Panc1 (cell line): ENCODE data around the gene MLEC. TPM values are rescaled to one million over a fixed set of nuclear protein-coding genes. Genes with fewer than 3 reads are reported as not detected.
A peak's percentile ranks its signal among the peaks of the same experiment; 100 is the strongest.

Experiments
- ATAC-seq: fragments of 200-7000 bp; cut with Tn5 transposase; 2 replicates; pipeline ENCODE4 v1.9.1; 2020; ENCODE audit warnings: mild to moderate bottlenecking, moderate library complexity
- BruUV-seq: library from RNA; stranded (reverse); fragments of 400-500 nt; replicated peaks from 2 replicates; lab custom pipeline; 2021; lab: Mats Ljungman, UMichigan
- CTCF ChIA-PET: fragments of 300-600 bp; sonication (Branson Sonifier 250); formaldehyde crosslinking; loops from one replicate; lab custom pipeline; 2022; ENCODE audit warnings: antibody characterized with exemption; lab: Charles Lee
- POLR2A ChIA-PET: fragments of 300-600 bp; sonication (Branson Sonifier 250); formaldehyde crosslinking; loops from one replicate; lab custom pipeline; 2022; ENCODE audit warnings: antibody characterized with exemption; lab: Charles Lee
- DNase-seq: peaks from one replicate; pipeline ENCODE4 v3.0.0-alpha.2; 2010; ENCODE audit warnings: low read depth, low spot score
- H3K27ac ChIP-seq: 2 replicates; pipeline ENCODE4 v1.5.1; 2011; ENCODE audit warnings: mild to moderate bottlenecking, low read length, inconsistent platforms
- H3K27me3 ChIP-seq: fragments of 200-500 bp; sonication (Bioruptor generic); 2 replicates; pipeline ENCODE4 v1.6.0; 2014; ENCODE audit warnings: low read length, inconsistent platforms; ENCODE audit not compliant: control insufficient read depth, insufficient read depth
- H3K36me3 ChIP-seq: fragments of 200-500 bp; sonication (Bioruptor generic); 2 replicates; pipeline ENCODE4 v1.5.1; 2014; ENCODE audit warnings: inconsistent platforms, mild to moderate bottlenecking, low read length, moderate library complexity; ENCODE audit not compliant: control insufficient read depth, insufficient read depth
- H3K4me1 ChIP-seq: 2 replicates; pipeline ENCODE4 v1.5.1; 2011; ENCODE audit warnings: inconsistent platforms, mild to moderate bottlenecking, low read length, moderate library complexity; ENCODE audit not compliant: control insufficient read depth, insufficient read depth
- H3K4me3 ChIP-seq, 2 experiments: 2 replicates each; pipeline ENCODE4 v1.5.1; 2011 to 2012; ENCODE audit warnings: low read depth in 2 of 2, low read length in 2 of 2, mild to moderate bottlenecking in 2 of 2, inconsistent platforms in 1 of 2, moderate library complexity in 1 of 2
- H3K9me3 ChIP-seq: fragments of 200-500 bp; sonication (Bioruptor generic); 2 replicates; pipeline ENCODE4 v1.5.1; 2014; ENCODE audit warnings: low read depth, mild to moderate bottlenecking, inconsistent platforms, low read length, moderate library complexity; ENCODE audit not compliant: control insufficient read depth, insufficient read depth
- POLR2AphosphoS5 ChIP-seq: IDR thresholded peaks from 2 replicates; pipeline ENCODE4 v1.6.1; 2012; ENCODE audit warnings: mild to moderate bottlenecking, low read depth, low read length, moderate library complexity
- SIN3A ChIP-seq: IDR thresholded peaks from 2 replicates; pipeline ENCODE4 v1.6.1; 2012; ENCODE audit warnings: low read depth, mild to moderate bottlenecking, low read length, moderate library complexity, borderline replicate concordance; ENCODE audit not compliant: insufficient read depth
- TCF7L2 ChIP-seq: IDR thresholded peaks from 2 replicates; pipeline ENCODE4 v1.6.1; 2011; ENCODE audit warnings: mild to moderate bottlenecking, low read depth, low read length, inconsistent platforms
- in situ Hi-C: cut with HindIII; loops from 2 replicates; pipeline ENCODE4 v1.10.0; 2016; ENCODE audit warnings: low sequenced_read_pairs, low pct_unique_long_range_greater_than_20kb
- intact Hi-C: fragments of 100-400 bp; cut with micrococcal nuclease; formaldehyde crosslinking; loops from one replicate; pipeline ENCODE4 v1.10.0; 2022; ENCODE audit not compliant: unreplicated experiment
- total RNA-seq: library from RNA; stranded (reverse); gene quantifications from one replicate; pipeline ENCODE4 v1.2.1, GENCODE V29; 2021; ENCODE audit not compliant: unreplicated experiment
- TF ChIP-seq, protein P1 (sequence below), 2 experiments: IDR thresholded peaks; 2 replicates each; pipeline ENCODE4 v1.6.1; 2011 to 2012; ENCODE audit warnings: low read depth in 2 of 2, control low read depth in 1 of 2, low read length in 1 of 2, mild to moderate bottlenecking in 1 of 2, moderate library complexity in 1 of 2; ENCODE audit not compliant: insufficient read depth in 1 of 2
- TF ChIP-seq, protein P2 (sequence below): fragments of 450-650 bp; IDR thresholded peaks from 2 replicates; pipeline ENCODE4 v1.5.1; 2017; ENCODE audit warnings: mild to moderate bottlenecking

Gene MLEC
- total RNA-seq, 1 experiment from 2014 or later: 171 TPM

DNA sequence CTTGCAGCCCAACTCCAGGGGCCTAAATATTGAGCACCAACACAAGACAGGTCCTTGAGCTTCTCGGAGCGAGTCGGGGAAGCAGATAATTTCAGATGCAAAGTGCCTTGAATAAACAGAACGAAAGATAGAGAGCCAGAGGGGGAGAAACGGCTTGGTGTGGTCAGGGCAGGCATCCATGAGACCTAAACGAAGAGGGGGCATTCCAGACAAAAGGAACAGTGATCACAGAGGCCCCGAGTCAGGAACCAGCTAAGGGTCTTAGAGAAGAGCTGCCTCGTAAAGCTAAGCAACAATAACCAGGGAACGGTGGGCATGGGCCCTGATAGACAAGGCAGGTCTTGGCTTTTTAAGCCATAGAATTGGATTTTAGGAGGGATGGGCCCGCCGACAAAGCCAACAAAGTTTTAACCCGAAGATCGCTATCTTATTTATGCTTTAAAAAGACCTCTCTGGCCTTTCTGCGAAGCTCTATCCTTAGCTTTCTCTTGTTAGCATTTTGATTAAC, 38.3 kb downstream of the MLEC start:
- DNase-seq (no peak), ATAC-seq (peak; percentile 27)
- TF ChIP-seq, protein P1, sequence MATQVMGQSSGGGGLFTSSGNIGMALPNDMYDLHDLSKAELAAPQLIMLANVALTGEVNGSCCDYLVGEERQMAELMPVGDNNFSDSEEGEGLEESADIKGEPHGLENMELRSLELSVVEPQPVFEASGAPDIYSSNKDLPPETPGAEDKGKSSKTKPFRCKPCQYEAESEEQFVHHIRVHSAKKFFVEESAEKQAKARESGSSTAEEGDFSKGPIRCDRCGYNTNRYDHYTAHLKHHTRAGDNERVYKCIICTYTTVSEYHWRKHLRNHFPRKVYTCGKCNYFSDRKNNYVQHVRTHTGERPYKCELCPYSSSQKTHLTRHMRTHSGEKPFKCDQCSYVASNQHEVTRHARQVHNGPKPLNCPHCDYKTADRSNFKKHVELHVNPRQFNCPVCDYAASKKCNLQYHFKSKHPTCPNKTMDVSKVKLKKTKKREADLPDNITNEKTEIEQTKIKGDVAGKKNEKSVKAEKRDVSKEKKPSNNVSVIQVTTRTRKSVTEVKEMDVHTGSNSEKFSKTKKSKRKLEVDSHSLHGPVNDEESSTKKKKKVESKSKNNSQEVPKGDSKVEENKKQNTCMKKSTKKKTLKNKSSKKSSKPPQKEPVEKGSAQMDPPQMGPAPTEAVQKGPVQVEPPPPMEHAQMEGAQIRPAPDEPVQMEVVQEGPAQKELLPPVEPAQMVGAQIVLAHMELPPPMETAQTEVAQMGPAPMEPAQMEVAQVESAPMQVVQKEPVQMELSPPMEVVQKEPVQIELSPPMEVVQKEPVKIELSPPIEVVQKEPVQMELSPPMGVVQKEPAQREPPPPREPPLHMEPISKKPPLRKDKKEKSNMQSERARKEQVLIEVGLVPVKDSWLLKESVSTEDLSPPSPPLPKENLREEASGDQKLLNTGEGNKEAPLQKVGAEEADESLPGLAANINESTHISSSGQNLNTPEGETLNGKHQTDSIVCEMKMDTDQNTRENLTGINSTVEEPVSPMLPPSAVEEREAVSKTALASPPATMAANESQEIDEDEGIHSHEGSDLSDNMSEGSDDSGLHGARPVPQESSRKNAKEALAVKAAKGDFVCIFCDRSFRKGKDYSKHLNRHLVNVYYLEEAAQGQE (IDR thresholded peaks at IDR 0.05; ENCODE audit: insufficient read depth in 1 of 2, low read depth in 2 of 2, low read length in 1 of 2): no peak
- TF ChIP-seq SIN3A (no peak), POLR2AphosphoS5 (no peak; the same call in 1 of the 2 replicates), TCF7L2 (no peak)
- TF ChIP-seq, protein P2, sequence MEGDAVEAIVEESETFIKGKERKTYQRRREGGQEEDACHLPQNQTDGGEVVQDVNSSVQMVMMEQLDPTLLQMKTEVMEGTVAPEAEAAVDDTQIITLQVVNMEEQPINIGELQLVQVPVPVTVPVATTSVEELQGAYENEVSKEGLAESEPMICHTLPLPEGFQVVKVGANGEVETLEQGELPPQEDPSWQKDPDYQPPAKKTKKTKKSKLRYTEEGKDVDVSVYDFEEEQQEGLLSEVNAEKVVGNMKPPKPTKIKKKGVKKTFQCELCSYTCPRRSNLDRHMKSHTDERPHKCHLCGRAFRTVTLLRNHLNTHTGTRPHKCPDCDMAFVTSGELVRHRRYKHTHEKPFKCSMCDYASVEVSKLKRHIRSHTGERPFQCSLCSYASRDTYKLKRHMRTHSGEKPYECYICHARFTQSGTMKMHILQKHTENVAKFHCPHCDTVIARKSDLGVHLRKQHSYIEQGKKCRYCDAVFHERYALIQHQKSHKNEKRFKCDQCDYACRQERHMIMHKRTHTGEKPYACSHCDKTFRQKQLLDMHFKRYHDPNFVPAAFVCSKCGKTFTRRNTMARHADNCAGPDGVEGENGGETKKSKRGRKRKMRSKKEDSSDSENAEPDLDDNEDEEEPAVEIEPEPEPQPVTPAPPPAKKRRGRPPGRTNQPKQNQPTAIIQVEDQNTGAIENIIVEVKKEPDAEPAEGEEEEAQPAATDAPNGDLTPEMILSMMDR: no peak
- intact Hi-C loops (no loop called here), in situ Hi-C loops (no loop called here)
- POLR2A ChIA-PET: interaction anchor here (0.6 to 0.7 kb wide), 2 partner anchors 178 to 255 kb away, joined by 3 read pairs; no protein-coding TSS in a partner anchor
- BruUV-seq: no TSS peak
- Histone ChIP-seq H3K36me3 (peaks cover 9% of the 10 kb centered on the region), H3K4me1 (peaks cover 8% of the 10 kb centered on the region), H3K27me3 (no peaks in the 10 kb centered on the region), H3K4me3 (peak overlapping the region; percentile 71 to 82), H3K27ac (peak overlapping the region; percentile 90), H3K9me3 (no peaks in the 10 kb centered on the region)
- CTCF ChIA-PET: interaction anchor here (0.5 to 1.1 kb wide), 3 partner anchors 40 to 456 kb away, joined by 3 to 10 read pairs (median 3); no protein-coding TSS in a partner anchor

DNA sequence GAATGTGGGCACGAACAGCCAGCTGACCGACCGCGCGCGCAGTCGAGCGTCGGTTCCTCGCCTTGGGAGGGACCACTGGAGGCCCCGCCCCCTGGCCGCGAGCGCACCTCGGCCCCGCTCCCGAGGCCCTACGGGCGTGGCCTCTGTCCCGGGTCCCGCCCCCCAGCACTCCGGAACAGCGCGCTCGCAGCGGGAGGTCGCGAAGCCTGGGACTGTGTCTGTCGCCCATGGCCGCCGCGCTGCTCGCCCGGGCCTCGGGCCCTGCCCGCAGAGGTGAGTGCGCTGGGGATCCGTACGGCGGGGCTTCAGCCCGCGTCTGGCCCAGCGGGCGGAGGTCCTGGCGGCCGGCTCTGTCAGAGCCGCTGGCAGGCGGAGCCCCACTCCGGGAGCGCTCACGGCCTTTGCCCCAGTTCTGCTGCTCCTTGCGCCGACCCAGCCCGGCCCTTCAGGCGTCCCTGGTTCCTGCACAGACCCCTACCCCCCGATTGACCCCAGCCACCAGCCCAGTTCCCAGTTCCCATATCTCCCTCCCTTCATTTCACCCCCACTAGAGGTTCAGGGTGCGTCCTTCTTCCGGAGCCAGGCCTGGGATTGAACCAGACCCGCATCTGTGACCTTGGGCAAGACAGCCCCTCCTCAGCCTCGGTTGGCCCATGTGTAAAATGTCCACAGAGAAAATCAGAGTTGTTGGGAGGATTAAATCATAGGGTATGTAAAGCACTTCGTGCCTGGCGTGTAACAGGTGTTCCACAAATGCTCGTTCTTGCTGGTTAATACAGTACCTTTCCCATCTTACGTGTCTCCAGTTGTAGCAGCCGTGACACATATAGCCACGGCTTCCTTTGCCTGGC, 38.9 kb downstream of the MLEC start, which contains the start of gene ACADS:
Gene ACADS, plus strand, starts transcription at position 168 of the 851 bp plus-strand sequence. Its CDS starts 60 bp downstream, at position 228.
- intact Hi-C loops (no loop called here), in situ Hi-C loops (no loop called here)
- CTCF ChIA-PET: interaction anchor here (0.5 to 1.1 kb wide), 3 partner anchors 41 to 456 kb away, joined by 3 to 10 read pairs (median 3); no protein-coding TSS in a partner anchor
- Histone ChIP-seq H3K9me3 (no peaks in the 10 kb centered on the region), H3K36me3 (peaks cover 8% of the 10 kb centered on the region), H3K4me1 (peaks cover 8% of the 10 kb centered on the region), H3K27ac (peak within 1 kb of the TSS; percentile 90), H3K27me3 (no peaks in the 10 kb centered on the region), H3K4me3 (peak within 1 kb of the TSS; percentile 71 to 82)
- no TSS peak for BruUV-seq
- ATAC-seq: peak; percentile 99
- POLR2A ChIA-PET: interaction anchor here (0.6 kb wide), 1 partner anchor 178 kb away, joined by 3 read pairs; no protein-coding TSS in a partner anchor
- peak; percentile 56; the same call in 1 of the 2 replicates for TF ChIP-seq POLR2AphosphoS5
- TF ChIP-seq SIN3A: peak; percentile 60; the same call in 1 of the 2 replicates
- TF ChIP-seq, protein P1 (IDR thresholded peaks at IDR 0.05; ENCODE audit: insufficient read depth in 1 of 2, low read depth in 2 of 2, low read length in 1 of 2): no peak
- peak; percentile 22 for DNase-seq
